Type B pancreatic cell (in vitro differentiated cells): ENCODE data around the gene ATG2A. TPM values are rescaled to one million over a fixed set of nuclear protein-coding genes. Genes with fewer than 3 reads are reported as not detected.

Experiments used
- DNase-seq: peaks from one replicate; pipeline ENCODE4 v3.0.0; 2021; ENCODE audit warnings: mixed read lengths; ENCODE audit not compliant: unreplicated experiment; ENCODE audit errors: extremely low spot score
- H3K27ac Mint-ChIP-seq: 2 replicates; pipeline ENCODE4 v1.8.0; 2021; ENCODE audit warnings: mild to moderate bottlenecking, mixed read lengths
- H3K27me3 Mint-ChIP-seq: 2 replicates; pipeline ENCODE4 v1.8.0; 2021; ENCODE audit warnings: mixed read lengths
- H3K36me3 Mint-ChIP-seq: 2 replicates; pipeline ENCODE4 v1.8.0; 2021; ENCODE audit warnings: mixed read lengths
- H3K4me1 Mint-ChIP-seq: one replicate; pipeline ENCODE4 v1.8.0; 2021; ENCODE audit warnings: mixed read lengths; ENCODE audit not compliant: unreplicated experiment
- H3K4me3 Mint-ChIP-seq: 2 replicates; pipeline ENCODE4 v1.8.0; 2021; ENCODE audit warnings: mild to moderate bottlenecking, mixed read lengths
- H3K9me3 Mint-ChIP-seq: 2 replicates; pipeline ENCODE4 v1.8.0; 2021; ENCODE audit warnings: mixed read lengths
- total RNA-seq: library from RNA; stranded (reverse); gene quantifications from 2 replicates; pipeline ENCODE4 v1.2.1, GENCODE V29; 2021; ENCODE audit warnings: low replicate concordance
- TF ChIP-seq, protein P1 (sequence below): fragments of 200-600 bp; sonication (generic); conservative IDR thresholded peaks from 2 replicates; pipeline ENCODE4 v1.5.0; 2021; ENCODE audit warnings: antibody characterized with exemption, mild to moderate bottlenecking

The ATG2A gene
- total RNA-seq, 1 donor from 2014 or later, result 30.8 TPM

DNA sequence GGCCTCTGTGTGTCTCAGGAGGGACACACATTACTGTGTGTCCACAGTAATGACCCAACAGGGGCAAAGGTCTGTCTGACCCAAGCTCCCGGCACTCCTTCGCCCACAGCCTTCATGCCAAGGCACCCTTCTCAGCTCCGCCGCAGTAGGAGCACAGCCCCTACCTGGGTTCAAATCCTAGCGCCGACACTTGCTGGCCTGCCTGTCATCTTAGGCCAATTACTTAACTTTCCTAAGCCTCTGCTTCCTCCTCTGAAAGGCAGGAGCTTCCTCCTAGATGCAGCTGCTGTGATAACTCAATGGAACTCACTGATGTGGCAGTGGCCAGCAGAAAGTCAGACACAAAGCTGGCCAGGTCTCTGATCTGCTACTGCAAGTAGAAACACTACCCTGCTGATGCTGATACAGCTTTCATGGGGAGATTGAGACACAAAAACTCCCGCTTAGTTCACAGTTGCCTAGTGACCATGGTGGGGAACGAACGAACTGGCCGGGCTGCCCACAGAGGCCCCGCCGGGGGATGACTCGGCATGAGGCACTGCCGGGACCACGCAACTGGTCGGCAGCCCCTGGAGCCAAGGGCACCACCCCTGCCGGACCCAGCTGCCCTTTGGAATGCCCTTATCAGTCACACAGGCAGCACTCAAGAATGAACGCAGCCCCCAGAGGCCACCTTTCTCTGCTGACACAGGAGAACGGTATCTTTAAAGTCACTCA is 46.7 kb downstream of the ATG2A start:
- peaks cover 6% of the 10 kb centered on the region for H3K9me3 Mint-ChIP-seq
- no peak for DNase-seq
- H3K4me3 Mint-ChIP-seq, result peak overlapping the region; percentile 60
- H3K4me1 Mint-ChIP-seq, result peaks cover 39% of the 10 kb centered on the region
- H3K27ac Mint-ChIP-seq, result peak overlapping the region; percentile 85
- H3K36me3 Mint-ChIP-seq, result peaks cover 21% of the 10 kb centered on the region
- no peaks in the 10 kb centered on the region for H3K27me3 Mint-ChIP-seq
- TF ChIP-seq, protein P1, sequence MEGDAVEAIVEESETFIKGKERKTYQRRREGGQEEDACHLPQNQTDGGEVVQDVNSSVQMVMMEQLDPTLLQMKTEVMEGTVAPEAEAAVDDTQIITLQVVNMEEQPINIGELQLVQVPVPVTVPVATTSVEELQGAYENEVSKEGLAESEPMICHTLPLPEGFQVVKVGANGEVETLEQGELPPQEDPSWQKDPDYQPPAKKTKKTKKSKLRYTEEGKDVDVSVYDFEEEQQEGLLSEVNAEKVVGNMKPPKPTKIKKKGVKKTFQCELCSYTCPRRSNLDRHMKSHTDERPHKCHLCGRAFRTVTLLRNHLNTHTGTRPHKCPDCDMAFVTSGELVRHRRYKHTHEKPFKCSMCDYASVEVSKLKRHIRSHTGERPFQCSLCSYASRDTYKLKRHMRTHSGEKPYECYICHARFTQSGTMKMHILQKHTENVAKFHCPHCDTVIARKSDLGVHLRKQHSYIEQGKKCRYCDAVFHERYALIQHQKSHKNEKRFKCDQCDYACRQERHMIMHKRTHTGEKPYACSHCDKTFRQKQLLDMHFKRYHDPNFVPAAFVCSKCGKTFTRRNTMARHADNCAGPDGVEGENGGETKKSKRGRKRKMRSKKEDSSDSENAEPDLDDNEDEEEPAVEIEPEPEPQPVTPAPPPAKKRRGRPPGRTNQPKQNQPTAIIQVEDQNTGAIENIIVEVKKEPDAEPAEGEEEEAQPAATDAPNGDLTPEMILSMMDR, result peak; percentile 18

DNA sequence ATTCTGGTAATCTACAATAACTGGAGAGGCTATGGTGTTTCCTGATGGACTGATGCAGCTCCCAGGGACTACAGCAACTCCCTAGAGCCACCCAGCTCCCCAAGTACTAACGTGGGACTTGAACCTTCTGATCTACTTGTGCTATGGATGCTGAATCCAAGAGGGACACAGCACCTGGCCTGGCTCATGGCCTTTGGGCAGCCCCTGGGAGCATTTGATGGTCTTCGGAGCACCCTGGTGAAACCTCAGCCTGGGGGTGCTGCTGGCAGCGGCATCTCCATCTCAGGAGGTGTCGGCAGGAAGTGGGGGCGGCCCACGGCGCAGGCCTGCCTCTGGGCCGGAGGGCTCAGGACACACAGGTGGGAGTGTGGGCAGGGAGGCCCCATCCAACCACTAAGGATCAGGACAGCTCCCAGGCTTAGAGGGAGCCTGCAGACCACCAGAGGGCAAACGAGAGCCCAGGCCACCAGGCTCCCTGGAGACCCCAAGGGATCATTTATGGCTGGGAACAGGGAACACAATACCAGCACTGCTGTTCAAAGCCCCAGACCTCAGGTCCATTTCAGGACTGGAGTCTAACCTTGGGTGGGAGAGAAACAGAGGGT is 47.3 kb downstream of the ATG2A start:
- H3K4me3 Mint-ChIP-seq, result no peak overlapping the region
- peaks cover 6% of the 10 kb centered on the region for H3K9me3 Mint-ChIP-seq
- DNase-seq, result no peak
- peaks cover 38% of the 10 kb centered on the region for H3K4me1 Mint-ChIP-seq
- TF ChIP-seq, protein P1, result peak; percentile 70
- peaks cover 20% of the 10 kb centered on the region for H3K36me3 Mint-ChIP-seq
- H3K27ac Mint-ChIP-seq, result peak overlapping the region; percentile 85
- H3K27me3 Mint-ChIP-seq, result no peaks in the 10 kb centered on the region

DNA sequence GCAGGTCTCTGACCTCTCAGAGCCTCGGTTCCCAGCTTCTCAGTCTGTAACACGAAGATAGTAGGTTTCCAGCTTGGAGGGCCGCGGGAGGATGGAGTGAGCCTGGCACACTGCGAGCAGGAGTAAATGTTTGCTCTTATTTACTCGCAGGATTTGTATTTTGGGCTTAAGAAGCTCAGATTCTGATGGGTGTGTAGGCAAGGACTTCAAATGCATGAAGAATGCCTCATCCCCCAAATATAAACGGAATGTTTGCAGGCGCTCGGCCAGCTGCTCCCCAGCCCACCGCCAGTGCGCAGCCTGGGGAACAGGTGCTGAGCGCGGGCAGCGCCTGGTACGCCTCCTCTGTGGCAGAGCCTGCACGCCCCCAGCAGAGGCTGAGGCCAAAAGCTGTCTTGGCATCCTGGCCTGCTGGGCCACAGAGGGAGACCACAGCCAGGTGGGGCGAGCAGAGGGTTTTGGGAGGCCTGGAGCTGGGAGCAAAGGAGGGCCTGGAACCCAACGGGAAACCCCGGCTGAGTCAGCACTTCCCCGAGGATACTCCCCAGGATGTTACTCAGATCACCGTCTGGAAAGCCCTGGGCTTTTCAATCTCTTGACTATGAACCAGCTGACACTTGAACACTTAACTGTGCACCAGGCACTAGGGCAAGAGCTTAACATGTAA is 48.0 kb downstream of the ATG2A start:
- Mint-ChIP-seq H3K27ac (peak overlapping the region; percentile 95), H3K4me1 (peaks cover 38% of the 10 kb centered on the region), H3K4me3 (no peak overlapping the region), H3K36me3 (peaks cover 16% of the 10 kb centered on the region), H3K9me3 (peaks cover 6% of the 10 kb centered on the region), H3K27me3 (no peaks in the 10 kb centered on the region)
- TF ChIP-seq, protein P1, result no peak
- no peak for DNase-seq

DNA sequence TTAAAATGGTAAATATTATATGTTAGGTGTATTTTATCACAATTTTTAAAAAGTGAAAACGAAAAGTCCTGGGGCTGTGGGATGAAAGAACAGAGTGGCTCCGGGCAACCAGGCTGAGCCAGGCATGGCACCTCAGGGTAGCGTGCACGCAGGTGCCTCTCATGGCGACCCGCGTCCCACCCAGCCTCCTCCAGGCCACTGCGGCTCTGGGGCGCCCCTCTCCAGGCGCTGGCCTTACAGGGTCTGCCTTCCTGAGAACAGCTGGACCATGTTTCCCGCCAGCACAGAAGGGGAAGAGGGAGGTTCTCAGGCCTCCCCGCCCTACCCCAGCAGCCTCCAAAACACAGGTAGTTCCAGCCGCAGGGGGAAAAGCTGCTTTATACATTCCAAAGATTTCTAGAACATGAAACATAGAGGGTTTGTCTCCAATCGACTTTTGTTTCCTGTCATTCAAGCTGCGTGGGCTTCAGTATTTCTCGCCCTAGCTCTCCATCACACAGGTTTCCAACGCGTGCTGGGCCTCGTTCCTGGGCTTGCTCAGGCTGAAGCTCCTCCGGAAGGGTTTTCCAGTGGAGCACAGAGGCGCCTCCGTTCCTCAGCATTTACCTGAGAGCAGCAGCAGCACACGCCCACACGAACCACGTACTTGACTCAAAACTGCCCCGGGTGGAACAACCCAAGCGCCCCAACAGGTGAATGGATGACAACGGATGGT is 49.1 kb downstream of the ATG2A start:
- no peaks in the 10 kb centered on the region for H3K27me3 Mint-ChIP-seq
- peaks cover 42% of the 10 kb centered on the region for H3K4me1 Mint-ChIP-seq
- peaks cover 6% of the 10 kb centered on the region for H3K9me3 Mint-ChIP-seq
- H3K36me3 Mint-ChIP-seq, result peaks cover 14% of the 10 kb centered on the region
- TF ChIP-seq, protein P1, result no peak
- peak overlapping the region; percentile 73 for H3K4me3 Mint-ChIP-seq
- DNase-seq, result no peak
- peak overlapping the region; percentile 95 for H3K27ac Mint-ChIP-seq

DNA sequence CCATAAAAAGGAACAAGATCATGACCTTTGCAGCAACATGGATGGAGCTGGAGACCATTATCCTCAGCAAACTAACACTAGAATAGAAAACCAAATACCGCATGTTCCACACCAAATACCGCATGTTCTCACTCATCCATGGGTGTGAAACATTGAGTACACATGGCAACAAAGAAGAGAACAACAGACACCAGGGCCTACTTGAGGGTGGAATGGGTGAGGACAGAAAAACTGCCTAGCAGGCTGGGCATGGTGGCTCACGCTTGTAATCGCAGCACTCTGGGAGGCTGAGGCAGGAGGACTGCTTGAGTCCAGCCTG is 50.9 kb downstream of the ATG2A start:
- TF ChIP-seq, protein P1, result no peak
- Mint-ChIP-seq H3K36me3 (peaks cover 12% of the 10 kb centered on the region), H3K27me3 (no peaks in the 10 kb centered on the region), H3K4me1 (peaks cover 44% of the 10 kb centered on the region), H3K27ac (peak overlapping the region; percentile 81), H3K4me3 (no peak overlapping the region), H3K9me3 (peaks cover 6% of the 10 kb centered on the region)
- no peak for DNase-seq
